CD4-positive, alpha-beta memory T cell (primary cell): ENCODE results near the gene LTBP4. TPM values are rescaled to one million over a fixed set of nuclear protein-coding genes. Genes with fewer than 3 reads are reported as not detected.
"Not testable (repeated sequence)": the region's sequence is repeated elsewhere in the genome, so short reads cannot be mapped to it uniquely, and the experiment has no call there.

Experiments used
- CTCF ChIA-PET: fragments of 350-600 bp; sonication (Branson Sonifier 250); formaldehyde crosslinking; loops from one replicate; lab custom pipeline; 2021; ENCODE audit warnings: inconsistent platforms; ENCODE audit not compliant: partially characterized antibody; lab: Charles Lee
- POLR2A ChIA-PET: fragments of 350-600 bp; sonication (Branson Sonifier 250); formaldehyde crosslinking; loops from one replicate; lab custom pipeline; 2021; ENCODE audit not compliant: partially characterized antibody; lab: Charles Lee
- DNase-seq, 5 donors: peaks; one replicate each; pipeline versions ENCODE4 v3.0.0 to v3.0.0-alpha.2; 2020 to 2022; ENCODE audit warnings: mixed read lengths in 1 of 5
- H3K27ac ChIP-seq: one replicate; pipeline ENCODE4 v1.7.0; 2013; ENCODE audit warnings: low read depth, low read length
- H3K27me3 ChIP-seq: 2 replicates; pipeline ENCODE4 v1.7.0; 2013; ENCODE audit warnings: mild to moderate bottlenecking, low read length, moderate library complexity; ENCODE audit not compliant: insufficient read depth
- H3K36me3 ChIP-seq: 2 replicates; pipeline ENCODE4 v1.7.0; 2013; ENCODE audit warnings: mild to moderate bottlenecking, low read length, moderate library complexity; ENCODE audit not compliant: insufficient read depth
- H3K4me1 ChIP-seq: 2 replicates; pipeline ENCODE4 v1.7.0; 2013; ENCODE audit warnings: mild to moderate bottlenecking, low read length, moderate library complexity; ENCODE audit not compliant: insufficient read depth
- H3K4me3 ChIP-seq, 2 donors: one replicate each; pipeline ENCODE4 v1.7.0; 2013; ENCODE audit warnings: low read length in 2 of 2, mild to moderate bottlenecking in 1 of 2
- H3K9me3 ChIP-seq, 2 donors: one replicate each; pipeline ENCODE4 v1.7.0; 2013; ENCODE audit warnings: low read length in 2 of 2, control low read depth in 1 of 2; ENCODE audit not compliant: control insufficient read depth in 1 of 2
- H3K27ac Mint-ChIP-seq, 7 donors: one replicate each; pipeline ENCODE4 v1.8.0; 2020 to 2021; ENCODE audit warnings: mixed read lengths in 7 of 7, mild to moderate bottlenecking in 6 of 7, inconsistent platforms in 3 of 7, moderate library complexity in 3 of 7
- H3K27me3 Mint-ChIP-seq, 2 donors: one replicate each; pipeline ENCODE4 v1.8.0; 2020 to 2021; ENCODE audit warnings: mixed read lengths in 2 of 2
- H3K36me3 Mint-ChIP-seq, 2 donors: one replicate each; pipeline ENCODE4 v1.8.0; 2020 to 2021; ENCODE audit warnings: mixed read lengths in 2 of 2, inconsistent platforms in 1 of 2, mild to moderate bottlenecking in 1 of 2
- H3K4me1 Mint-ChIP-seq, 4 donors: one replicate each; pipeline ENCODE4 v1.8.0; 2020 to 2021; ENCODE audit warnings: mixed read lengths in 4 of 4, mild to moderate bottlenecking in 1 of 4
- H3K4me3 Mint-ChIP-seq, 8 donors: one replicate each; pipeline ENCODE4 v1.8.0; 2020 to 2021; ENCODE audit warnings: mixed read lengths in 8 of 8, mild to moderate bottlenecking in 7 of 8, moderate library complexity in 6 of 8, inconsistent platforms in 3 of 8
- H3K9me3 Mint-ChIP-seq, 8 donors: one replicate each; pipeline ENCODE4 v1.8.0; 2020 to 2021; ENCODE audit warnings: mixed read lengths in 8 of 8, mild to moderate bottlenecking in 5 of 8, inconsistent platforms in 3 of 8, moderate library complexity in 1 of 8
- intact Hi-C: fragments of 100-400 bp; cut with micrococcal nuclease; formaldehyde crosslinking; loops from one replicate; pipeline ENCODE4 v1.15.1; 2023
- polyA plus RNA-seq, 2 donors: library from polyadenylated mRNA; unstranded; fragments of 300-500 nt; fragmentation: Illumina TruSeq; gene quantifications; one replicate each; pipeline ENCODE4 v1.2.3, GENCODE V29; 2021
- total RNA-seq, 2 experiments: library from RNA; stranded (reverse); gene quantifications; one replicate each; pipeline ENCODE4 v1.2.3, GENCODE V29; 2021

Gene LTBP4
- total and polyA plus RNA-seq, 4 experiments from 2014 or later = 26.0 to 158 (median 103) TPM

DNA sequence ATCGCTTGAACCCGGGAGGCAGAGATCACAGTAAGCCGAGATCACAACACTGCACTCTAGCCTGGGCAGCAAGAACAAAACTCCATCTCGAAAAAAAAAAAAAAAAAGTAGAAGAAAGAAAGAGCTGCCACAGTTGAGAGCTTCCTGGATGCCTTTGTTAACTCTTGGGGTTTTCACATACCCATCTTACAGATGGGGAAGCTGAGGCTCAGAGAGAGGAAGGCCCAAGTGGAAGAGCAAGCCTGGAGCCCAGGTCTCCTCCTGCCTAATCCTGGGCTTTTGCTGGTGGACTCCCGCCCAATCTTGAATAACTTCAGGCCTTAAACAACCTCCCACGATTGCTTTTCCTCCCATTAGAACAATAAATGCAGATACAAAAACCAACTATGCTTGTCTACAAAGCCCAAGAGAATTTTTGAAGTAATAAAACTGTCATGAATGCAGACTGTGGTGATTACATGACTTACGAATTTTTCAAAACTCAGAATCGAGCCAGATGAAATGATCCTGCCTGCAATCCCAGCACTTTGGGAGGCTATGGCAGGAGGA, 41.7 kb downstream of the LTBP4 start:
- Mint-ChIP-seq H3K27ac (no peak overlapping the region), H3K36me3 (no peaks in the 10 kb centered on the region), H3K27me3 (peaks cover 2 to 8% of the 10 kb centered on the region in 2 donors), H3K9me3 (no peaks in the 10 kb centered on the region), H3K4me3 (no peak overlapping the region), H3K4me1 (peaks cover 0 to 3% (median 2%) of the 10 kb centered on the region in 4 donors)
- H3K36me3 ChIP-seq = no peaks in the 10 kb centered on the region
- no peak overlapping the region for H3K27ac ChIP-seq
- H3K4me1 ChIP-seq = no peaks in the 10 kb centered on the region
- CTCF ChIA-PET = interaction anchor here (0.7 to 2.6 kb wide), 2 partner anchors 8 to 634 kb away, joined by 3 to 15 read pairs; no protein-coding TSS in a partner anchor
- H3K4me3 ChIP-seq = no peak overlapping the region
- intact Hi-C loops = no loop called here
- H3K9me3 ChIP-seq = no peaks in the 10 kb centered on the region
- POLR2A ChIA-PET = no interaction called here
- DNase-seq = no peak
- no peaks in the 10 kb centered on the region for H3K27me3 ChIP-seq

DNA sequence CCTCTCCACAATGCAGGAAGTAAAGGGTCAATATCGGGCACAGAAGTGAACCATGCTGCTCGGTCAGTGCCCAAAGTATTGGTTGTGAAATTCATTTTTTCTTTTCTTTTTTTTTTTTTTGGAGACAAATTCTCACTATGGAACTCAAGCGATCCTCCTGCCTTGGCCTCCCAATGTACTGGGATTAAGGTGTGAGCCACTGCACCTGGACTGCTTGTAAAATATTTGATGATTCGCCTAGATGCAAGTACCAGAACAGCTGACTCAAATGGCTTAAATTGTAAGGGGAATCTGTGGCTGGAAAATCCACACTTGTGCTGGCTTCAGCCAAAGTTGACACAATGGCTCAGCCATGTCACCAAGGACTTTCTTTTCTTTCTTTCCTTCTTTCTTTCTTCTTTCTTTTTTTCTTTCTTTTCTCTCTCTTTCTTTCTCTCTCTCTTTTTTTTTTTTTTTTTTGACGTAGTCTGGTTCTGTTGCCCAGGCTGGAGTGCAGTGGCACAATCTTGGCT, 45.6 kb downstream of the LTBP4 start:
- Mint-ChIP-seq H3K36me3 (no peaks in the 10 kb centered on the region), H3K4me3 (no peak overlapping the region), H3K9me3 (no peaks in the 10 kb centered on the region), H3K27me3 (peaks cover 0 to 11% of the 10 kb centered on the region in 2 donors), H3K27ac (no peak overlapping the region), H3K4me1 (no peaks in the 10 kb centered on the region)
- no peak overlapping the region for H3K4me3 ChIP-seq
- H3K4me1 ChIP-seq = no peaks in the 10 kb centered on the region
- H3K36me3 ChIP-seq = no peaks in the 10 kb centered on the region
- ChIA-PET CTCF (interaction anchor here (0.5 to 2.7 kb wide), 2 partner anchors 12 to 1141 kb away, joined by 3 to 21 read pairs; no protein-coding TSS in a partner anchor), POLR2A (no interaction called here)
- H3K9me3 ChIP-seq = no peaks in the 10 kb centered on the region
- no peak overlapping the region for H3K27ac ChIP-seq
- no peak for DNase-seq
- no peaks in the 10 kb centered on the region for H3K27me3 ChIP-seq
- intact Hi-C loops = no loop called here

DNA sequence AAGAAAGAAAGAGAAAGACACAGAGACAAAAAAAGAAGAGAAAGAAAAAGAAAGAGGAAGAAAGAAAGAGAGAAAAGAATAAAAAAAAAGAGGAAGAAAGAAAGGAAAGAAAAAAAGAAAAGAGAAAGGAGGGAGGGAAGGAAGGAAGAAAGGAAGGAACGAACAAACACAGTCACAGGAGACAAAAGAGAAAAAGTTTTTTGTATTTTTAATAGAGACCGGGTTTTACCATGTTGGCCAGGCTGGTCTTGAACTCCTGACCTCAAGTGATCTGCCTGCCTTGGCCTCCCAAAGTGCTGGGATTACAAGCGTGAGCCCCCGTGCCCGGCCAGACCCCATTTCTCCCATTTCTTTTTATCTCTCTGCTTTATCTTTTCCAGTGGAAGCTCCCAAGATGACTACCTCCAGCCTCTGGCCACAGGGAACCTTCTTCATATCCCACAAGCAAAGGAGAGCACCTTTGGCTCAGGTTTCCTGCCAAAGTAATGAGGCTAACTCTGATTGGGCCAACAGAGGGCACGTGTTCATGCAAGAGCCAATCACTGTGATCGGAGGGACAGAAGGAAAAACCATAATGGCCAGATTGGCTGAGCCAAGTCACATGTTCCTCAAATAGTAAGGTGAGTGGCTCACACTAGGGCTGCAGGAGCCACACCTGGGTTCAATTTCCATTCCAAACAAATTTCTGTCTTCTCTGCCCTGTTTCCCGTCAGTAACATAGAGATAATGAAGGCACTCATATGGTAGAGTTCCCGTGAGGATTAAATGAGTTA, 48.9 kb downstream of the LTBP4 start:
- H3K27me3 Mint-ChIP-seq, H3K36me3 ChIP-seq, H3K9me3 ChIP-seq, intact Hi-C loops, H3K27ac Mint-ChIP-seq, H3K9me3 Mint-ChIP-seq, H3K27ac ChIP-seq, H3K36me3 Mint-ChIP-seq, H3K4me3 Mint-ChIP-seq, H3K27me3 ChIP-seq, H3K4me1 ChIP-seq, H3K4me3 ChIP-seq, POLR2A ChIA-PET, H3K4me1 Mint-ChIP-seq, DNase-seq: not testable (repeated sequence)
- CTCF ChIA-PET = interaction anchor here (2.0 kb wide), 1 partner anchor 15 kb away, joined by 8 read pairs; no protein-coding TSS in a partner anchor

GRCh38 chr19:40650749-40651305, 49.7 kb downstream of the LTBP4 start:
- Histone ChIP-seq H3K9me3 (no peaks in the 10 kb centered on the region), H3K27ac (no peak overlapping the region), H3K4me3 (no peak overlapping the region), H3K27me3 (no peaks in the 10 kb centered on the region), H3K4me1 (no peaks in the 10 kb centered on the region), H3K36me3 (no peaks in the 10 kb centered on the region)
- CTCF ChIA-PET = interaction anchor here (2.0 kb wide), 1 partner anchor 16 kb away, joined by 8 read pairs; no protein-coding TSS in a partner anchor
- no peak overlapping the region for H3K27ac Mint-ChIP-seq
- no peak for DNase-seq
- H3K4me3 Mint-ChIP-seq = no peak overlapping the region
- no peaks in the 10 kb centered on the region for H3K4me1 Mint-ChIP-seq
- no peaks in the 10 kb centered on the region for H3K36me3 Mint-ChIP-seq
- H3K9me3 Mint-ChIP-seq = no peaks in the 10 kb centered on the region
- peaks cover 0 to 7% of the 10 kb centered on the region in 2 donors for H3K27me3 Mint-ChIP-seq
- intact Hi-C loops = no loop called here
- POLR2A ChIA-PET = no interaction called here

DNA sequence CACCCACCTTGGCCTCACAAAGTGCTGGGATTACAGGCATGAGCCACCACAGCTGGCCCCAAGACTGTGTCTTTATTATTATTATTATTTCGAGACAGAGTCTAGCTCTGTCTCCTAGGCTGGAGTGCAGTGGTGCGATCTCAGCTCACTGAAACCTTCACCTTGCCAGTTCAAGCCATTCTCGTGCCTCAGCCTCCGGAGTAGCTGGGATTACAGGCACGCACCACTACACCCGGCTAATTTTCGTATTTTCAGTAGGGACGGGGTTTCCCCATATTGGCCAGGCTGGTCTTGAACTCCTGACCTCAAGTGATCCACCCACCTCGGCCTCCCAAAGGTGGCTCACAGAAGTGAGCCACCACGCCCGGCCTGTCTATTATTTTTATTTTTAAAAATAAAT, 51.1 kb downstream of the LTBP4 start:
- H3K27me3 Mint-ChIP-seq, H3K27me3 ChIP-seq, H3K4me3 Mint-ChIP-seq, H3K27ac Mint-ChIP-seq, POLR2A ChIA-PET, H3K36me3 Mint-ChIP-seq, DNase-seq, H3K36me3 ChIP-seq, H3K27ac ChIP-seq, H3K4me1 ChIP-seq, H3K9me3 ChIP-seq, H3K4me3 ChIP-seq, intact Hi-C loops, H3K4me1 Mint-ChIP-seq, H3K9me3 Mint-ChIP-seq: not testable (repeated sequence)
- CTCF ChIA-PET = interaction anchor here (0.9 kb wide), 1 partner anchor 11 kb away, joined by 3 read pairs; no protein-coding TSS in a partner anchor

DNA sequence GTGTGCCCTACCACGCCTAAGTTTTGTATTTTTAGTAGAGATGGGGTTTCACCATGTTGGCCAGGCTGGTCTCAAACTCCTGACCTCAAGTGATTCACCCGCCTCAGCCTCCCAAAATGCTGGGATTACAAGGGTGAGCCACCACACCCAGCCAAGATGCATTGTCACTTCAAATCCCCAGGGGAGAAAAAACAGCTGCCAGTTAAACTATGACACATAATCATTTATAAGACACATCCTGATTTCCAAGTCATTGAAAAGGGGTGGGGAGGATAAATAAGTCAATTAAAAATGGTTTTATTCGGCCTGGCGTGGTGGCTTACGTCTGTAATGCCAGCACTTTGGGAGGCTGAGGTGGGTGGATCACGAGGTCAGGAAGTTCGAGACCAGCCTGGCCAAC, 54.5 kb downstream of the LTBP4 start:
- H3K27ac Mint-ChIP-seq, H3K4me1 Mint-ChIP-seq, H3K36me3 ChIP-seq, H3K9me3 ChIP-seq, H3K36me3 Mint-ChIP-seq, intact Hi-C loops, H3K27me3 Mint-ChIP-seq, H3K9me3 Mint-ChIP-seq, H3K27me3 ChIP-seq, H3K4me1 ChIP-seq, CTCF ChIA-PET, H3K4me3 ChIP-seq, DNase-seq, H3K4me3 Mint-ChIP-seq, H3K27ac ChIP-seq, POLR2A ChIA-PET: not testable (repeated sequence)

DNA sequence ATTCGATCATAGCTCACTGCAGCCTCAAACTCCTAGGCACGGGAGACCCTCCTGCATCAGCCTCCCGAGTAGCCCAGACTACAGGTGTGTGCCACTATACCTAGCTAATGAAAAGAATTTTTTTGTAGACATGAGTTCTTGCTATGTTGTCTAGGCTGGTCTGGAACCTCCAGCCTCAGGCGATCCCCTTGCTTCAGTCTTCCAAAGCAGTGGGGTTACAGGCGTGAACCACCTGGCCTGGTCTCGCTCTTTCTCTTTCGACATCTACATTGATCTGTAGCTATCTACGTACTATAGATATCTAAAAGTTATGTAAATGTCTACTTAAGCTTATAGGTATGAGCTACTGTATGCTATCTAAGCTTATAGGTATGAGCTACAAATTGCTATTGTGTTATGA, 56.9 kb downstream of the LTBP4 start:
- Histone ChIP-seq H3K9me3 (no peaks in the 10 kb centered on the region), H3K36me3 (no peaks in the 10 kb centered on the region), H3K27me3 (no peaks in the 10 kb centered on the region), H3K4me1 (peaks cover 6% of the 10 kb centered on the region), H3K27ac (no peak overlapping the region), H3K4me3 (no peak overlapping the region)
- H3K36me3 Mint-ChIP-seq = no peaks in the 10 kb centered on the region
- no peak for DNase-seq
- peaks cover 0 to 5% (median under 1%) of the 10 kb centered on the region in 4 donors for H3K4me1 Mint-ChIP-seq
- ChIA-PET CTCF (interaction anchor here (1.2 to 2.4 kb wide), 4 partner anchors 24 to 487 kb away, joined by 3 to 8 read pairs (median 8); no protein-coding TSS in a partner anchor), POLR2A (interaction anchor here (0.6 to 0.7 kb wide), 2 partner anchors 12 to 153 kb away, joined by 3 to 5 read pairs; no protein-coding TSS in a partner anchor)
- intact Hi-C loops = no loop called here
- no peaks in the 10 kb centered on the region for H3K9me3 Mint-ChIP-seq
- H3K27me3 Mint-ChIP-seq = no peaks in the 10 kb centered on the region
- H3K4me3 Mint-ChIP-seq = no peak overlapping the region
- H3K27ac Mint-ChIP-seq = no peak overlapping the region
